ENCODE measurements around the gene FTSJ3.

DNA sequence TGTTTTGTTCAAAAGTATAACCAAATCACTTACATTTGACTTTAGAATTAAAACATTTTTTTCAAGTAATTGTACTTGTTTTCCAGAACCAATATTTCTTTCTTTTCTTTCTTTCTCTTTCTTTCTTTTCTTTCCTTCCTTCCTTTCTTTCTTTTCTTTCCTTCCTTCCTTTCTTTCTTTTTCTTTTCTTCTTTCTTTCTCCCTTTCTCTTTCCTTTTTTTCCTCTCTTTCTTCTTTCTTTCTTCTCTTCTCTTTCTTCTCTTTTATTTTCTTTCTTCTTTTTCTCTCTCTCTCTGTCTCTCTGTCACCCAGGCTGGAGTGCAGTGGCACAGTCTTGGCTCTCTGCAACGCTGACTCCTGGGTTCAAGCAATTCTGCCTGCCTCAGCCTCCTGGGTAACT is 26.7 kb downstream of the FTSJ3 start:
- TF ChIP-seq GATA2 (IDR thresholded peaks at IDR 0.05; ENCODE audit: low read depth, low read length) (no peak), GATA3 (IDR thresholded peaks at IDR 0.05; ENCODE audit: low read depth, low read length) (no peak)
